NCI-H187 (cell line): ENCODE data around the gene STX19.

Source experiments
- DNase-seq, 2 experiments: peaks; one replicate each; lab custom pipeline; 2025; lab: John Stamatoyannopoulos, UW

The STX19 gene

DNA sequence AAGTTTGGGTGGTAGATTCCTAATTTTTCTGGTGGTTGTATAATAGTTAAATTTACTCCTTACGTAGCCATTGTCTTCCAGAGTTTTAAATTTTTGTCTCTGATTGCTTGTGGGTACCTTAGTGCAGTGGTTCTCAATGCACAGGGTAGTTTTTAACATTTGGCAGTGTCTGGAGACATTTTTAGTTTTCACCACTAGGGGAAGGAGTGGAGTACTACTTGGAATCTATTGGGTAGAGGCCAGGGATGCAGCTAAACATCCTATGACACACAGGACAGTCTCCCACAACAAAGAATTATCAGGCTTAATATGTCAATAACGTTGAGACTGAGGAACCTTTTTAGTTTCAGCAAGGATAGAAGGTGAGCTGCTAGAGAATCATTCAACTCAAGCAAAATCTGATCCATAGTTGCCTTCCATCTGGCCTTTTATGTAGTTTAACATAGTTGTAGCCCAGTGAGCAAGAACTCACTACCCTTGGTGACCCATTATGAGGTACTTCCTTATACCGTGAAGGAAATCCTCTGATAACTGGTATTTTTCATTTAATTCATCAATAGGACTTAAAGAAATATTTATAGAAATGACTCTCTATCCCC lies 8.6 kb upstream of the STX19 start:
- DNase-seq = no peak

DNA sequence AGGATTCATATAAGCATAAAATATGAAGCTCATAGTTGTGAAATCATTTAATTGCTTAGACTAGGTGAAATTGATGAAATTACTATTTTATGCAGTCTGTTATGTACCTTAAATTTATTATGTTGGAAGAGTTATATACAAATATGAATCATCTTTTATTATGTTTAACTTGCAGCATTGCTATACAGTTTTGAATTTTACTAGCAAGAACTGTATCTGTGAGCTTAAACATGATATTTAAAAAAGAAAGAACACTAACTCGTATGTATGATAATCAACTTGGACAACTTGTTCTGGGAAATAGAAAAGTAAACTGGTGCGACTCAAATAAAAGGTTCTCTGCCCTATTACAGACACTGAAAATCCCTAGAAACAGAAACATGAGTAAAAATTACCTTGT lies 1.8 kb downstream of the STX19 start:
- DNase-seq = no peak

DNA sequence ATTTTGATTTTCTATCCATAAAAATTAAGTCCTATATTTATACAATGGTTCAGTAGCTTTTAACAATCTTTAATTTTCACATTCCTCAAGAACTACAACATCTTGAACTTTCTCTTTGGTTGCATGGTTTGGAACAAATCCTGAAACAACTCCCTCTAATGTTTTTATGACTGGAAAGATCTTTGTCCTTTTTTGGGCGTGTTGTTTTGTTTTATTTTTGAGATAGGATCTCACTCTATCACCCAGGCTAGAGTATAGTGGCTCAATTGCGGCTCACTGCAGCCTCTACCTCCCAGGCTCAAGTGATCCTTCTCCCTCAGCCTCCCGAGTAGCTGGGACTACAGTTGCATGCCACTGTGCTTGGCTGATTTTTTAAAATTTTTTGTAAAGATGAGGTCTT lies 4.0 kb downstream of the STX19 start:
- no peak for DNase-seq

DNA sequence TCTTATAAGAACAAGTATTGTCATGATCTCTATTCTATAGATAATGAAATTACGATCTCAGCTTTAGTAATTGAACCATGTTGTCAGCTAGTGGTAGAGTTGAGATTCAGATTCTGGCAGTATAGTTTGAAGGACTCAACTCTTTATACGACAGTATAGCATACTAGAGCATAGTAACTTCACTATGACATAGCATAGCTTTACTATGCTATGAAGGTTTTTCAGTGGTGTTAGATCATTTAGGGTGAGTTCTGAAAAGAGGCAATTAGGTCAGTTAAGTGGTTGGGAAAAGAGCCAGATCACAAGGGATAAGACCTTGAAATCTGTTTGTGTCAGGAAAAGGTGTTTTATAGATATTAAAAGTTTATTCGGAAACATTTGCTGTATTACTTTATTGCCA lies 8.1 kb downstream of the STX19 start:
- DNase-seq = no peak

DNA sequence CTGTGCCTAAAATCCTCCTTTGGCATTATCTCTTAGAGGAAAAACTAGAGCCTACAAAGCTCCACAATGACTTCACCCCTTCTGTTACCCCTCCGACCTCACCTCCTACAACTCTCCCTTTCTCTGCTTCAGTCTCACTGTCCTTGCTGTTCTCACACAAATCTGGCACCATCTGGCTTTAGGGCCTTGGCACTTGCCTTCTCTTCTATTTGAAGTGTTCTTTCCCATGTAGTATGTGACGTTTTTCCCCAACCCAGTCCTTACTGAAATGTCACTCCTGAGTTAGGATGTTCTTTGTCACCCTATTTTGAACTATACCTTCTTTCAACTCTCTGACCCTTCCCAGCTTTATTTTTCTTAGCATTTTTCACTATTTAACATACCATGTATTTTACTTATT lies 8.7 kb downstream of the STX19 start:
- DNase-seq = no peak

DNA sequence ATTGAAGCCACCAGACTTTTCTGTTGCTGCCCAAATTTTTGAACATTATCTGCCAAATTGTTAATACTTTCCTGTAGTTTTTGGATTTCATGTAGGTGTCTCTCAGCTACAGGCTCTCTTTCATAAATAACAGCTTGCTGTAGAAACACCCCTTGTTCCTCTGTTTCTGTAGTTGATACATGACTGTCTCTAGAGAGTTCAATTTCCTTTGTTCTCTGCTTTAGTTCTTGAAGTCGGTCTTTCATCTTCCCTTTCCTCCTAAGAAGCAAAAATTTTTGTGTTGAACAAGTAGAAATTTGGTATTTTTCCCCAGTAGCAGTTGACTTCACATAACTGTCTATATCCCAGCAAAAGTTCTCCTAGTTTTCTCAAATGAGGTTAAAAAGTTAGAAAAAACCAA lies 13.4 kb downstream of the STX19 start:
- DNase-seq = no peak

DNA sequence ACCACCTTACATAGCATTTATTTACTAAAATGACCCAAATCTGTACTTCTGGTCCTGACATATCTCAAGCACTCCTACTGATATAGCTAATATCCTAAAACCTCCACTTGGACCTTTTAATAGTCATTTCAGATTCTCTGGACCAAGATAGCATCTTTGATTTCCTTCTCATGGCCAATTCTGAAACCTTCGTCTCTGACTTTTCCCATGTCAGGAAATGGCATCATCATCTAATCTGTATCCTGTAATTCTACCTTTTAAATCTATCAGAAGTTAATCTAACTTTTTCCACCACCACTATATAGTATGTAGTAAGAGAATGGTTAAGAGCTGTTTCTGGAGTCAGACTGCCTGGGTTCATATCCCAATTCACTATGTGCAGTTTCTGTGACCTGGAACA lies 16.2 kb downstream of the STX19 start:
- no peak for DNase-seq

DNA sequence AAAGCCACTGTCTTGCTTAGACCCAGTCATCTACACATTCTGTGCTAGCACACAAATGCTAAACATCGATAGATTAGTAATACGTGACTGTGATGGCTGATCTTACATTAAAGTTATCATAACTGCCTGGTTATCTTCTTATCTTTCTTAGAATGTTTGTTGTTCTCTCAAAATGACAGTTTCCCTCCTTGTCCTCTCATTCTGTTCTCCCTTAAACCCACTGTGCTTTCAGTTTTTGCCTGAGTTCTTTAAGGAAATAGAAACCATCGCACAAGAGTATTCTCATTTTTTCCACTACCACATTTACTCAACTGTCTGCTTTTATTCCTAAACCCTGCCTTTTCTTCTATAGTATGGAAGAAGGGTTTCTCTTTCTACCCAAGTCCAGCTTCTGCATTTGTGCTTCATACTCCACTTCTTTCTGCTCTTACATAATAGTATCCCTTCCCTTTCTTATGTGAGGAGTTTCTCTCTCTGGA lies 17.1 kb downstream of the STX19 start:
- DNase-seq = no peak

DNA sequence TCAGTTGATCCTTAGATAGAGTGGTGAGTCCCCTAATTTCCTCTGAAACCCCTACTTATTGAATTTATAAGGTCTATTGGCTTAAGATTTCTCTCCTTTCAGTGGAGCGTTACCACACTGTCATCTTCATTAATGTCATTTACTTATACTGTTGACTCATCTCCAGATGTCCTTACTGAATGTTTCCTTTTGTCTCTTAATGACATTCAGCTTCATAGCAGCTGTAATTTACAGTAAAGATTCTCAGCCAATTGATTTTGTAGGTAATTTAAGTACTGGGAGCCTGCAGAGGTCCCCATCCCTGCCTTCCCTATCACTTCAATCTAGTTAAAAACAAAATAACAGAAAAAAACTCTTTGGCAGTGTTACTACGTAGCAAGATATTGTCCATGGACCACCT lies 18.8 kb downstream of the STX19 start:
- DNase-seq = no peak

DNA sequence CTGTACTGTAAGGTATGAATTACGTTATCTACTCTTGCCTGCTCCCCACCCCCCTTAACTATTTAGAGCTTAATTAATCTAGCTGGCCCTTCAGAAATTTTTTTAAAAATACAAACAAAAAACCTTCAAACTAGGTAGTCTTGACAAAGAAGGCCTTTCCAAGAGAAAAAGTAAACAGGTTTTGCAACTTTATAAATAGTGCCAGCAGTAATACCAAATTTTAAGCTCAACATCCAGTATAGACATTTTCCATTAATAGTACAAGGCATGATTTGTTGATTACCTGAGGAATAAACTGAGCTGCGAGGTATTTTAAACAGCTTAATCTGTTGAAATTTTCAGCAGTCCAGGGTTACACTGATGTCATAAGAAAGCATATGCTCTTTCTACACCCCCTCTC lies 20.1 kb downstream of the STX19 start:
- no peak for DNase-seq

DNA sequence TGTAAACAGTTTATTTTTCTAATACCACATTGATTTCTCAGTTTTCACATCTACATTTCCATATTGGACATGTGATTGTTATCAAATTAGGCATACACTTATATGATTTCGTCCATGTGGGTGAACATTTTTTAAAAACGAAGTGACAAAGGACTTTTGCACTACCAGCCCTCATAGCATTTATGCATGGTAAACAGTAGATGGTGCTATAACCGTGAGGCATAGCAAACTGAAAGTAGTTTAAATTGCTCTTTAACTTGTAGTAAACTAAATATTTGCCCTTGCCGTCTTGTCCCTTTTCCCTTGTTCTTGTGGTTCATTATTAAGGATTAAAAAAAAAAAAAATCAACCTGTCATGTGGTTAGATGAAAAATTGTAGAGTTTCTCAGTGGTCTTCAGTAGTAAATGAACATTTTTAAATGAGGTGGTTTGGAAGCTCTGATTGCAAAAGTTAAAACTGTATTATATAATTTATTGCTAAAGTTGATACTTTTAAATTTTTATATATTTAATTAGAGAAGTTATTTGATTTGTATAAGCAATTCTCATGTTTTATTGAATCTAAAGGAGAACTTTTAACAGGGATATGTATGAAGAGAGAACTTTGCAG lies 24.0 kb downstream of the STX19 start:
- no peak for DNase-seq

DNA sequence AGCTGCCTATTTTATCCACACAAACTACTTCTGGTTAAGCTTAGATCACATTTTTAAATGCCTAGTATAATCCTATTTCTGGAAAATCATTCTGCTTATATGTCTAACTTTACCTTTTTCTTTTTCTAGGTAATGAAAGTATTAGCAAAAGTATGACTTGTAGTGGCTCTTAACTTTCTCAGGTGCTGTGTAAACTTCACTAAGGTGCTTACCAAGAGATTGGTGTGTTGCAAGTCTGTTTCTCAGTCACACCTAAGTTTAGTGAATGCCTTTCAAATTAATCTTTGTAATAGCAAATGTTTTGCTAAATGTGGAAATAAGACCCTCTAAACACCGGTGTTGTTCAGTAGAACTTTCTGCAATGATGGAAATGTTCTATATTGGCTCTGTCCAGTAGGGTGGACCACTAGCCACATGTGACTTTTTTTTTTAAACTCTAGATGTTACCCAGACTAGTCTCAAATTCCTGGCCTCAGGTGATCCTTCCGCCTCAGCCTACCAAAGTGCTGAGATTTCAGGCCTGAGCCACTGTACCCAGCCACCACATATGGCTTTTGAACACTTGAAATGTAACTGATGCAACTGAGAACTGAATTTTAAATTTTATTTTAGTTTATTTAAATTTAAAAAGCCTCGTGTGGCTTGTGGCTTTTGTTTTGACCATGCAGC lies 26.4 kb downstream of the STX19 start:
- no peak for DNase-seq

DNA sequence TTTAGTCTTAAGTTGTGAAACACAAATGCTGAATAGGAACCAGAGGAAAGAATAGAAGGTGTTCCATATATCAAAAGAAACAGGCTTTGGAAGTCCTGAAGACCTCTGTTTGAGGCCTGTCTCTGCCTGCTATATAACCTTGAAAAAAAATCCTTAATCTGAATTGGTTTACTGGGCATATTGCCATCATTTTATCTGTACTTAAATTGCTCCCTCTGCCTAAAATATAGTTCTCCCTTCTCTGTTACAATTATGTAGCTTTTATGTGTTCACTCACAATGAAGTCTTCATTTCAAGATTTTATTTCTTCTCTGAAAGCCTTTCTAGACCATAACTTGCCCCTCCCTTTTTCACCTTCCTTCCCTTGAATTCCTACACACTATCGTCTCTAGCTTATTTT lies 27.2 kb downstream of the STX19 start:
- DNase-seq = no peak

DNA sequence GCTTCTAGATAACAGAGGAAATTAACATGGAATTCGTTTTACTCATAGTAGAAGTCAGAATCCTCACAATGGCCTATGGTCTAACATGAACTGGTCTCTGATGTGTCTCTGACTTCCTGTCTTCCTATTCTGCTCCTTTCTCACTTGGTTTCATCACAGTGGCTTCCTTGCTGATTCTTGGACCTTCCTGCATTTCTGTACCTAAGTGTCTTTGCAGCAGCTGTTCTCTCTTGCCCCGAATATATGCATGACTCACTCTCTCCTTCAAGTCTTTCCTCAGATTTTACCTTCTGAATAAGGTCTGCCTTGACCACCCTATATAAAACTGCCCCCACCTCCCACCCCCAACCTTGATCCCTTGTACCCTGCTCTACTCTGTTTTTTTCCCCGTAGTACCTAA lies 34.3 kb downstream of the STX19 start:
- no peak for DNase-seq

DNA sequence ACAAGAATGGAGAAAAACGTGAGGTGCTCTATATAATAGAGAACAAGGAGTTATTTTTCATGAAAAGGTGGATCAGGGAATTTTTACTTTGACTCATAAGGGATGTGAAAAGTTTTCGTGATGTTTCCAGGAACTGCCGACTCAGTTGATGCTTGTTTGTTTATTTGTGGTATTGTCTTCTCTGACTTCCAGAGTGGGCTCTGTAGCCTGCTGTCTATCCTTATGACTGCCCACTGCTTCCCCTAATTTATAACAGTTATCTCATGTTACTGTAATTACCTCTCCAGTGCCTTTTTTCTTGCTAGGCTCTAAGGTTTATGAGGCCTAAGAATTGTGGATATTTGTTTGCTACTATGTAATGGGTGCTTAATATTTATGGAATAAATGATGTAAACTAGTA lies 36.2 kb downstream of the STX19 start:
- no peak for DNase-seq

DNA sequence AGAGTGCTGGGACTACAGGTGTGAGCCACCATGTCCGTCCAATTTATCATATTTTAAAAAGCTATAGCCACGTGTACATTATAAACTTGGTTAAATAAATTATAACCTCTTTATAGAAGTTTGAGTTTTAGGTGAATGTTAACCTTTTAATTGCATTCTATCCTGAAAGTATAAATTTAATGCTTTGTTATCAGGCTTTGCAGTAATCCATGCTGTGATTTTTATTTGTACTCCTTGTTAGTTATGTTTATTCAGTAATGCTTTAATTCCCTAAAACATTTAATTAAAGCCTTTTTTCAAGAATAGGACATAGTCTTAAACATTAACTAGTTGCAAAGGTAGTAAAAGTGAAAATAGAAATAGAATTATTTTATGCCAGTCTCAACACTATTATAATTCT lies 36.8 kb downstream of the STX19 start:
- no peak for DNase-seq

DNA sequence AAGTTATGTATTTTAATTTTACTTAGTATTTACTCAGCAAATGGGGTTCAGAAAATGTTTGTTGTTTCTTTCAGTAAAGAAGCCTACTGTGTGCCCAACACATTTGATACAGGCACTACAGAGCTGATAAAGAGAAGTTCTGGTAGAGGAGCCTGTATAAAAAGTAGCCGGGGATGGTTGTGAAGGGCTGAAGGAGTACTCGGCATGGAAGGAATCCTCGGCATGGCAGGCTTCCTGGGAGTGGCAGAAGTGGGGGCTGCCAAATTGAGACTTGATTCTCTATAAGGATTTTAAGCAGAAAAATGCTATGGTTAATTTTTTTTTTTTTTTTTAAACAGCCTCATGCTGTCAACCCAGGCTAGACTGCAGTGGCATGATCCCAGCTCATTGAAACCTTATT lies 39.2 kb downstream of the STX19 start:
- no peak for DNase-seq

DNA sequence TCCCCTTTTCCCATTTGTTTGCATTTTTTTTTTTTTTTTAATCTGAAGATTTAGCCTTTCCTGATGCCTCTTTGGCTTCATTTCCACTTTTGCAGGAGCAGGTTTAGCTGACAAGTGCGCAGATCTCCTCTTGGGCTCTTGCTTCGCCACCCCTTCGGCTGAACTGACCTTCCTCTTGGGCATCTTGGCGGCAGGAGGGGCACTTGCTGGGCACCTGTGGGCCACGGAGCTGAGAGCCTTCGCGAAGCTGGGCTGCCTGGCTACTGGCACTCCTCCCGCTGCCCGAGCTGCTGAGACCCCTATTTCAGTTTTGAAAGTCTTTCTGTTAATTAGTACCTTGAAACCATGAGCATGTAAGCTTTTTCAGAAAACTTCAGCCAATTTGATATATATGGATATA lies 39.6 kb downstream of the STX19 start:
- DNase-seq = no peak

DNA sequence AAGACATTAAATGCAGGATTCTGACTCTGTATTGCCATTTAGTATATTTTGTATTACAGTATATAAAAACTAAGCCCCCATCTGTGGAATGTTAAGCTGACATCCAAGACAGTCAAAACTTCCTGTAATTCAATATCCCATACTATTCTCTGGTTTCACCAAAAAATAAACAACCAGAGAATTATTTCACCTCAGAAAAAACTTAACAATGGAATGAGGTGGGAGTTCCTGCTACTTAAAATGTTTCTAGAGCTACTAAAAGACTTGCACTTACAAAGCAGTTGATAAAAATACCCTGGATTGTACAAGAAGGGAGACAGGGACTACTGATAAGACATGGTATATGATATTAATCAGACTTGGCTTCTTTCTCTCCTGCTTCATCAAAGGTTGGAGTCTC lies 40.1 kb downstream of the STX19 start:
- no peak for DNase-seq

DNA sequence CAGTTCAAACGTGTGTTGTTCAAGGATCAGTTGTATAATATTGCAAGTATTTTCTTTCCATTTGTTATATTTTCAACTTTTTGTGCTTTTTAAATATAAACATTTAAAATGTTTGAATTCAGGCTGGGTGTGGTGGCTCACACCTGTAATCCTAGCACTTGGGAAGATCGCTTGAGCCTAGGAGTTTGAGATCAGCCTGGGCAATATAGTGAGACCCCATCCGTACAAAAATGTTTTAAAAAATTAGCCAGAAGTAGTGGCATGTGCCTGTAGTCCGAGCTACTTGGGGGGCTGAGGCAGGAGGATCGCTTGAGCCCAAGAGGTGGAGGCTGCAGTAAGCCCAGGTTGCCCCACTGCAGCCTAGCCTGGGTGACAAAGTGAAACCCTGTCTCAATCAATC lies 43.8 kb downstream of the STX19 start:
- DNase-seq = no peak

DNA sequence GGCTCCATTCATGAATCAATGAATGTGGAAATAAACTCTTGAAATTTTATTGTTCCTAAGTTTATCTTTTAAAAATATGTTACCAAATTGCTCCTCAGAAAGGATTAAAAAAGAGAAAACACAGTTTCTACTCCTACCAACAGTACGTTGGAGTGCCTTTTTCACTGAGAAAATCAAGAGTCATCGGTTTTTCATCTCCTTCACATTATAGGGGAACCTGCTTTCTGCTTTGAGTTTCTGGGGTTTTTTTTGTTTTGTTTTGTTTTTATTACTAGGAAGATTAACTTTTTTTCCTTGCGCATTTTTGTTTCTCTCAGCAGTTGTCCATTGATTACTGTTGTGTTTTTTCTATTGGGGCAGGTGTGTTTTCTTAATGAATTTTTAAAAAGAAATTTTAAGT lies 45.0 kb downstream of the STX19 start:
- no peak for DNase-seq

DNA sequence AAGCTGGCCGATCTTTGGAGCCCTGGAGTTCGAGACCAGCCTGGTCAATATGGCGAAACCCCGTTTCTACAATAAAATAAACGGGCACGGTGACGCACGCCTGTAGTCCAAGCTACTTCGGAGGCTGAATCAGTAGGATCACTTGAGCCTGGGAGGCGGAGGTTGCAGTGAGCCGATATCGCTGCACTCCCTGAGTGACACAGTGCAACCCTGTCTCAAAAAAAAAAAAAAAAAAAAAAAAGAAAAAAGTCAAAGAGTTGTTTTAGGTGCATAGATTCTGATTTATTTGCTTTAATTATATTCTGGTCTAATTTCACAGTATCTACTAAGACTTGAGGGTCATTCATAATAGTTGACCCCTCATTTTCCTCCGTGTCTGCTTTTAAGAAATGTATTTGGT lies 46.7 kb downstream of the STX19 start:
- DNase-seq = no peak

DNA sequence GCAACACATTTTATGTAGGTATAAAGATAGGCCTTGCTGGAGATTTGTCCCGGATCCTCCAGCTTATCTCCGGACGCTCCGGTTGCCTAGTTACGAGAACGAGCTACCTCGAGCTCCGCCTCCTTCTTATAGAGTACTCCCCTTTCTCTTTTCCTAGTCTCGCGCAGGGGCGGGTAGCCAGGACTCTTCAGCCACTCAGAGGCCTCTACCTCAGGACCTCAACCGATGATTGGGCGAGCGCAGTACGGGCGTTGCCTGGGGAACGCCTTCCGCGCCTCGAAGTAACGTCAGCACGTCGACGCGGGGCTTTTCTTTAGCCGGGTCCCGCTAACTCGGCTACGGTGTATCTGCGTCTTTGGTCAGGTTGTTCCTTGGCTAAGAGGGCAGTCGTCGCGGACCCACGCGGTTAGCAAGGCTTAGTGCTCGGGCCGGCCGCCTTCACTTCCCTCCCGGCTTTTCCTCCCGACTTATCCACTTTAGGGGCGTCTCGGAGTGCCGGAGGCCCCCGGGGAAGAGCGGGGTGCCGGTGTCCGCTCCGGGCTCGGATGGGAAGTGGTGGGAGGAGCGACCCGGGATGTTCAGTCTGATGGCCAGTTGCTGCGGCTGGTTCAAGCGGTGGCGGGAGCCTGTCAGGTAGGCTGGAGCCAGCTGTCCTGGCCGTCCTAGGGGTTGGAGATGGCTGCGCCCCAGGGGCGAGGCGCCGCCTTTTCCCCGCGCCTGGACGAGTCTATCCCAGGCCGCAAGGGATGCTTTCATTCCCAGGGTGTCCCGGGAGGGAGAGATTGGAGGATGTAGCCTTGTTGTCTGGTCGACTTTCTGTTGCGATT lies 48.3 kb downstream of the STX19 start, which contains the start of gene ARL13B:
Gene ARL13B, plus strand, starts transcription at position 306 of the 827 bp plus-strand sequence. Its CDS starts 269 bp downstream, at position 575.
- DNase-seq = peak; percentile 48 to 91
